GM23338 (cell line): ENCODE measurements around the gene MAGEB16. TPM values are rescaled to one million over a fixed set of nuclear protein-coding genes. Genes with fewer than 3 reads are reported as not detected.

Experiments used
- ATAC-seq: fragments of 200-7000 bp; cut with Tn5 transposase; 3 replicates; pipeline ENCODE4 v1.9.1; 2020
- DNase-seq: peaks from one replicate; pipeline ENCODE4 v3.0.0-alpha.2; 2015; ENCODE audit warnings: low spot score
- H2AFZ ChIP-seq: fragments of 200-600 bp; sonication (generic); 2 replicates; pipeline ENCODE4 v1.8.0; 2016; ENCODE audit warnings: antibody characterized with exemption, mild to moderate bottlenecking, moderate library complexity
- H3F3A ChIP-seq: fragments of 200-600 bp; sonication (generic); replicated peaks from 2 replicates; pipeline ENCODE4 v1.8.0; 2017; ENCODE audit warnings: antibody characterized with exemption, mixed run types, low read depth
- H3K27ac ChIP-seq: fragments of 200-600 bp; sonication (generic); 2 replicates; pipeline ENCODE4 v1.6.1; 2016; ENCODE audit warnings: low read depth
- H3K27me3 ChIP-seq: fragments of 200-600 bp; sonication (generic); 2 replicates; pipeline ENCODE4 v1.8.0; 2016; ENCODE audit warnings: mild to moderate bottlenecking, mixed run types, moderate library complexity; ENCODE audit not compliant: insufficient read depth
- H3K36me3 ChIP-seq: fragments of 200-600 bp; sonication (generic); 2 replicates; pipeline ENCODE4 v1.8.0; 2016; ENCODE audit warnings: mild to moderate bottlenecking; ENCODE audit not compliant: insufficient read depth
- H3K4me1 ChIP-seq: fragments of 200-600 bp; sonication (generic); 2 replicates; pipeline ENCODE4 v1.8.0; 2016; ENCODE audit warnings: mild to moderate bottlenecking, moderate library complexity; ENCODE audit not compliant: insufficient read depth
- H3K4me2 ChIP-seq: fragments of 200-600 bp; sonication (generic); 2 replicates; pipeline ENCODE4 v1.7.1; 2017; ENCODE audit warnings: mixed run types
- H3K4me3 ChIP-seq: fragments of 200-600 bp; sonication (generic); 2 replicates; pipeline ENCODE4 v1.6.1; 2016; ENCODE audit warnings: mixed run types
- H3K79me2 ChIP-seq: fragments of 200-600 bp; sonication (generic); replicated peaks from 2 replicates; pipeline ENCODE4 v1.8.0; 2017; ENCODE audit warnings: mild to moderate bottlenecking; ENCODE audit not compliant: insufficient read depth
- H3K9me2 ChIP-seq: fragments of 200-600 bp; sonication (generic); 2 replicates; pipeline ENCODE4 v1.8.0; 2017; ENCODE audit not compliant: insufficient read depth
- H4K20me1 ChIP-seq: fragments of 200-600 bp; sonication (generic); replicated peaks from 2 replicates; pipeline ENCODE4 v1.8.0; 2017; ENCODE audit warnings: mild to moderate bottlenecking; ENCODE audit not compliant: insufficient read depth
- H3K27ac Mint-ChIP-seq: 2 replicates; pipeline ENCODE4 v1.8.0; 2020; ENCODE audit warnings: inconsistent platforms, mild to moderate bottlenecking, moderate library complexity, mixed read lengths
- H3K27me3 Mint-ChIP-seq: 3 replicates; pipeline ENCODE4 v1.8.0; 2022; ENCODE audit warnings: low read depth, mild to moderate bottlenecking, moderate library complexity, mixed read lengths, inconsistent platforms; ENCODE audit not compliant: insufficient read depth, poor library complexity
- H3K36me3 Mint-ChIP-seq: 3 replicates; pipeline ENCODE4 v1.8.0; 2021; ENCODE audit warnings: low read depth, mild to moderate bottlenecking, inconsistent platforms, moderate library complexity, mixed read lengths
- H3K4me1 Mint-ChIP-seq: 3 replicates; pipeline ENCODE4 v1.8.0; 2020; ENCODE audit warnings: mild to moderate bottlenecking, inconsistent platforms, mixed read lengths
- H3K4me3 Mint-ChIP-seq: 3 replicates; pipeline ENCODE4 v1.8.0; 2021; ENCODE audit warnings: moderate library complexity, mild to moderate bottlenecking, inconsistent platforms, mixed read lengths
- H3K9me3 Mint-ChIP-seq: 3 replicates; pipeline ENCODE4 v1.8.0; 2020; ENCODE audit warnings: moderate library complexity, mild to moderate bottlenecking, inconsistent platforms, mixed read lengths
- CREB1 ChIP-seq: fragments of 250-450 bp; sonication (Bioruptor Pico); IDR thresholded peaks from 2 replicates; pipeline ENCODE4 v1.5.0; 2020; ENCODE audit warnings: low read depth, mild to moderate bottlenecking, moderate library complexity
- EZH2 ChIP-seq: fragments of 200-600 bp; sonication (generic); IDR thresholded peaks from one replicate; pipeline ENCODE4 v1.8.0; 2017; ENCODE audit warnings: antibody characterized with exemption, mild to moderate bottlenecking, low read depth; ENCODE audit not compliant: unreplicated experiment
- EZH2phosphoT487 ChIP-seq: fragments of 200-600 bp; sonication (generic); IDR thresholded peaks from one replicate; pipeline ENCODE4 v1.8.1; 2018; ENCODE audit warnings: antibody characterized with exemption; ENCODE audit not compliant: unreplicated experiment
- JUNB ChIP-seq: IDR thresholded peaks from one replicate; pipeline ENCODE4 v1.6.1; 2016; ENCODE audit warnings: antibody characterized with exemption; ENCODE audit not compliant: unreplicated experiment
- NANOG ChIP-seq: IDR thresholded peaks from 2 replicates; pipeline ENCODE4 v1.6.1; 2016; ENCODE audit warnings: antibody characterized with exemption, borderline replicate concordance
- POLR2AphosphoS5 ChIP-seq: IDR thresholded peaks from 2 replicates; pipeline ENCODE4 v1.6.1; 2016; ENCODE audit warnings: antibody characterized with exemption, low read depth
- STAT1 ChIP-seq: IDR thresholded peaks from one replicate; pipeline ENCODE4 v1.6.1; 2016; ENCODE audit warnings: antibody characterized with exemption; ENCODE audit not compliant: unreplicated experiment
- ZNF114 ChIP-seq: fragments of 250-450 bp; sonication (Bioruptor Pico); IDR thresholded peaks from 2 replicates; pipeline ENCODE4 v1.5.0; 2020; ENCODE audit warnings: mild to moderate bottlenecking, moderate library complexity
- ZNF331 ChIP-seq: fragments of 250-450 bp; sonication (Bioruptor Pico); IDR thresholded peaks from 2 replicates; pipeline ENCODE4 v1.5.0; 2020; ENCODE audit warnings: low read depth, mild to moderate bottlenecking, moderate library complexity
- polyA plus RNA-seq: library from polyadenylated mRNA; unstranded; fragments of >200 nt; fragmentation: Nextera tagmentation; extraction: Ambion mirVana; gene quantifications from 2 replicates; pipeline ENCODE4 v1.2.1, GENCODE V29; 2016
- total RNA-seq: library from RNA; depleted of rRNA; stranded (reverse); fragments of >200 nt; shearing (Covaris generic); gene quantifications from 2 replicates; pipeline ENCODE4 v1.2.3, GENCODE V29; 2014
- TF ChIP-seq, protein P1 (sequence below): fragments of 250-450 bp; sonication (Bioruptor Pico); IDR thresholded peaks from 2 replicates; pipeline ENCODE4 v1.5.0; 2020; ENCODE audit warnings: mild to moderate bottlenecking, moderate library complexity
- TF ChIP-seq, protein P2 (sequence below): IDR thresholded peaks from one replicate; pipeline ENCODE4 v1.6.1; 2018; ENCODE audit warnings: antibody characterized with exemption; ENCODE audit not compliant: unreplicated experiment
- TF ChIP-seq, protein P3 (sequence below), 2 experiments: fragments of 200-600 bp in 1 of 2; sonication (generic) in 1 of 2; conservative IDR thresholded peaks; 2 replicates each; pipeline versions ENCODE4 v1.5.1 to v1.6.1; 2016 to 2017; ENCODE audit warnings: antibody characterized with exemption in 2 of 2, low read depth in 2 of 2, mild to moderate bottlenecking in 2 of 2, moderate library complexity in 1 of 2
- TF ChIP-seq, protein P4 (sequence below): IDR thresholded peaks from 2 replicates; pipeline ENCODE4 v1.6.1; 2016; ENCODE audit warnings: antibody characterized with exemption

MAGEB16 gene
- total and polyA plus RNA-seq, 2 experiments from 2014 or later, result 0.42 TPM; not detected in 1

DNA sequence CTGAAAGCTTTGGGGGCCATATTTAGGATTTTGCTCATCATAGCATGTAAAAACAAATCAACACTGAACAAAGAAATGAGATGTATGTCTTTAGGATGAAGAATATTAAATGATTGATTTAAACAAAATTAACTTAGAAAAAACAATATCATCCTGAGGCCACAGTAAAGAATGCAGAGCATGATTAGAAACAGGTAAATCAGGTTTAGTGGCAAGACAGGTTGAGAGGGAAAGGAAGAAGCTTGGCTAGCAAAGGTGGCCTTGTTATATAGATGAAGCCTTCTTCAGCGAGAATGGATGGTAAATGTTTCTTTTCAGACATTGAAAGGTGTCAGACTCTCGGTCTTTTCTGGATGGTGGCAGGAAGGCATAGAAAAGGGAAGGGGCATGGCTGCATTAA, 11.9 kb upstream of the MAGEB16 start:
- H3K4me1 ChIP-seq, result no peaks in the 10 kb centered on the region
- Mint-ChIP-seq H3K9me3 (no peaks in the 10 kb centered on the region), H3K36me3 (no peaks in the 10 kb centered on the region), H3K4me1 (peaks cover 12% of the 10 kb centered on the region; the same call in 2 of the 3 replicates), H3K27ac (no peak overlapping the region), H3K27me3 (no peaks in the 10 kb centered on the region), H3K4me3 (no peak overlapping the region)
- no peak overlapping the region for H3K4me2 ChIP-seq
- no peak overlapping the region for H3K27ac ChIP-seq
- no peak for TF ChIP-seq JUNB
- no peak for TF ChIP-seq ZNF331 (CRISPR knock-in tag)
- TF ChIP-seq, protein P1, sequence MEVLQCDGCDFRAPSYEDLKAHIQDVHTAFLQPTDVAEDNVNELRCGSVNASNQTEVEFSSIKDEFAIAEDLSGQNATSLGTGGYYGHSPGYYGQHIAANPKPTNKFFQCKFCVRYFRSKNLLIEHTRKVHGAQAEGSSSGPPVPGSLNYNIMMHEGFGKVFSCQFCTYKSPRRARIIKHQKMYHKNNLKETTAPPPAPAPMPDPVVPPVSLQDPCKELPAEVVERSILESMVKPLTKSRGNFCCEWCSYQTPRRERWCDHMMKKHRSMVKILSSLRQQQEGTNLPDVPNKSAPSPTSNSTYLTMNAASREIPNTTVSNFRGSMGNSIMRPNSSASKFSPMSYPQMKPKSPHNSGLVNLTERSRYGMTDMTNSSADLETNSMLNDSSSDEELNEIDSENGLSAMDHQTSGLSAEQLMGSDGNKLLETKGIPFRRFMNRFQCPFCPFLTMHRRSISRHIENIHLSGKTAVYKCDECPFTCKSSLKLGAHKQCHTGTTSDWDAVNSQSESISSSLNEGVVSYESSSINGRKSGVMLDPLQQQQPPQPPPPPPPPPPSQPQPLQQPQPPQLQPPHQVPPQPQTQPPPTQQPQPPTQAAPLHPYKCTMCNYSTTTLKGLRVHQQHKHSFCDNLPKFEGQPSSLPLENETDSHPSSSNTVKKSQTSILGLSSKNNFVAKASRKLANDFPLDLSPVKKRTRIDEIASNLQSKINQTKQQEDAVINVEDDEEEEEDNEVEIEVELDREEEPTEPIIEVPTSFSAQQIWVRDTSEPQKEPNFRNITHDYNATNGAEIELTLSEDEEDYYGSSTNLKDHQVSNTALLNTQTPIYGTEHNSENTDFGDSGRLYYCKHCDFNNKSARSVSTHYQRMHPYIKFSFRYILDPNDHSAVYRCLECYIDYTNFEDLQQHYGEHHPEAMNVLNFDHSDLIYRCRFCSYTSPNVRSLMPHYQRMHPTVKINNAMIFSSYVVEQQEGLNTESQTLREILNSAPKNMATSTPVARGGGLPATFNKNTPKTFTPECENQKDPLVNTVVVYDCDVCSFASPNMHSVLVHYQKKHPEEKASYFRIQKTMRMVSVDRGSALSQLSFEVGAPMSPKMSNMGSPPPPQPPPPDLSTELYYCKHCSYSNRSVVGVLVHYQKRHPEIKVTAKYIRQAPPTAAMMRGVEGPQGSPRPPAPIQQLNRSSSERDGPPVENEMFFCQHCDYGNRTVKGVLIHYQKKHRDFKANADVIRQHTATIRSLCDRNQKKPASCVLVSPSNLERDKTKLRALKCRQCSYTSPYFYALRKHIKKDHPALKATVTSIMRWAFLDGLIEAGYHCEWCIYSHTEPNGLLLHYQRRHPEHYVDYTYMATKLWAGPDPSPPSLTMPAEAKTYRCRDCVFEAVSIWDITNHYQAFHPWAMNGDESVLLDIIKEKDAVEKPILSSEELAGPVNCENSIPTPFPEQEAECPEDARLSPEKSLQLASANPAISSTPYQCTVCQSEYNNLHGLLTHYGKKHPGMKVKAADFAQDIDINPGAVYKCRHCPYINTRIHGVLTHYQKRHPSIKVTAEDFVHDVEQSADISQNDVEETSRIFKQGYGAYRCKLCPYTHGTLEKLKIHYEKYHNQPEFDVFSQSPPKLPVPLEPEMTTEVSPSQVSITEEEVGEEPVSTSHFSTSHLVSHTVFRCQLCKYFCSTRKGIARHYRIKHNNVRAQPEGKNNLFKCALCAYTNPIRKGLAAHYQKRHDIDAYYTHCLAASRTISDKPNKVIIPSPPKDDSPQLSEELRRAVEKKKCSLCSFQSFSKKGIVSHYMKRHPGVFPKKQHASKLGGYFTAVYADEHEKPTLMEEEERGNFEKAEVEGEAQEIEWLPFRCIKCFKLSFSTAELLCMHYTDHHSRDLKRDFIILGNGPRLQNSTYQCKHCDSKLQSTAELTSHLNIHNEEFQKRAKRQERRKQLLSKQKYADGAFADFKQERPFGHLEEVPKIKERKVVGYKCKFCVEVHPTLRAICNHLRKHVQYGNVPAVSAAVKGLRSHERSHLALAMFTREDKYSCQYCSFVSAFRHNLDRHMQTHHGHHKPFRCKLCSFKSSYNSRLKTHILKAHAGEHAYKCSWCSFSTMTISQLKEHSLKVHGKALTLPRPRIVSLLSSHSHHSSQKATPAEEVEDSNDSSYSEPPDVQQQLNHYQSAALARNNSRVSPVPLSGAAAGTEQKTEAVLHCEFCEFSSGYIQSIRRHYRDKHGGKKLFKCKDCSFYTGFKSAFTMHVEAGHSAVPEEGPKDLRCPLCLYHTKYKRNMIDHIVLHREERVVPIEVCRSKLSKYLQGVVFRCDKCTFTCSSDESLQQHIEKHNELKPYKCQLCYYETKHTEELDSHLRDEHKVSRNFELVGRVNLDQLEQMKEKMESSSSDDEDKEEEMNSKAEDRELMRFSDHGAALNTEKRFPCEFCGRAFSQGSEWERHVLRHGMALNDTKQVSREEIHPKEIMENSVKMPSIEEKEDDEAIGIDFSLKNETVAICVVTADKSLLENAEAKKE (CRISPR knock-in tag), result no peak
- TF ChIP-seq ZNF114 (CRISPR knock-in tag), result no peak
- TF ChIP-seq CREB1 (CRISPR knock-in tag), result no peak
- TF ChIP-seq, protein P2, sequence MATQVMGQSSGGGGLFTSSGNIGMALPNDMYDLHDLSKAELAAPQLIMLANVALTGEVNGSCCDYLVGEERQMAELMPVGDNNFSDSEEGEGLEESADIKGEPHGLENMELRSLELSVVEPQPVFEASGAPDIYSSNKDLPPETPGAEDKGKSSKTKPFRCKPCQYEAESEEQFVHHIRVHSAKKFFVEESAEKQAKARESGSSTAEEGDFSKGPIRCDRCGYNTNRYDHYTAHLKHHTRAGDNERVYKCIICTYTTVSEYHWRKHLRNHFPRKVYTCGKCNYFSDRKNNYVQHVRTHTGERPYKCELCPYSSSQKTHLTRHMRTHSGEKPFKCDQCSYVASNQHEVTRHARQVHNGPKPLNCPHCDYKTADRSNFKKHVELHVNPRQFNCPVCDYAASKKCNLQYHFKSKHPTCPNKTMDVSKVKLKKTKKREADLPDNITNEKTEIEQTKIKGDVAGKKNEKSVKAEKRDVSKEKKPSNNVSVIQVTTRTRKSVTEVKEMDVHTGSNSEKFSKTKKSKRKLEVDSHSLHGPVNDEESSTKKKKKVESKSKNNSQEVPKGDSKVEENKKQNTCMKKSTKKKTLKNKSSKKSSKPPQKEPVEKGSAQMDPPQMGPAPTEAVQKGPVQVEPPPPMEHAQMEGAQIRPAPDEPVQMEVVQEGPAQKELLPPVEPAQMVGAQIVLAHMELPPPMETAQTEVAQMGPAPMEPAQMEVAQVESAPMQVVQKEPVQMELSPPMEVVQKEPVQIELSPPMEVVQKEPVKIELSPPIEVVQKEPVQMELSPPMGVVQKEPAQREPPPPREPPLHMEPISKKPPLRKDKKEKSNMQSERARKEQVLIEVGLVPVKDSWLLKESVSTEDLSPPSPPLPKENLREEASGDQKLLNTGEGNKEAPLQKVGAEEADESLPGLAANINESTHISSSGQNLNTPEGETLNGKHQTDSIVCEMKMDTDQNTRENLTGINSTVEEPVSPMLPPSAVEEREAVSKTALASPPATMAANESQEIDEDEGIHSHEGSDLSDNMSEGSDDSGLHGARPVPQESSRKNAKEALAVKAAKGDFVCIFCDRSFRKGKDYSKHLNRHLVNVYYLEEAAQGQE, result no peak
- TF ChIP-seq, protein P3, sequence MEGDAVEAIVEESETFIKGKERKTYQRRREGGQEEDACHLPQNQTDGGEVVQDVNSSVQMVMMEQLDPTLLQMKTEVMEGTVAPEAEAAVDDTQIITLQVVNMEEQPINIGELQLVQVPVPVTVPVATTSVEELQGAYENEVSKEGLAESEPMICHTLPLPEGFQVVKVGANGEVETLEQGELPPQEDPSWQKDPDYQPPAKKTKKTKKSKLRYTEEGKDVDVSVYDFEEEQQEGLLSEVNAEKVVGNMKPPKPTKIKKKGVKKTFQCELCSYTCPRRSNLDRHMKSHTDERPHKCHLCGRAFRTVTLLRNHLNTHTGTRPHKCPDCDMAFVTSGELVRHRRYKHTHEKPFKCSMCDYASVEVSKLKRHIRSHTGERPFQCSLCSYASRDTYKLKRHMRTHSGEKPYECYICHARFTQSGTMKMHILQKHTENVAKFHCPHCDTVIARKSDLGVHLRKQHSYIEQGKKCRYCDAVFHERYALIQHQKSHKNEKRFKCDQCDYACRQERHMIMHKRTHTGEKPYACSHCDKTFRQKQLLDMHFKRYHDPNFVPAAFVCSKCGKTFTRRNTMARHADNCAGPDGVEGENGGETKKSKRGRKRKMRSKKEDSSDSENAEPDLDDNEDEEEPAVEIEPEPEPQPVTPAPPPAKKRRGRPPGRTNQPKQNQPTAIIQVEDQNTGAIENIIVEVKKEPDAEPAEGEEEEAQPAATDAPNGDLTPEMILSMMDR (conservative IDR thresholded peaks at IDR 0.05; ENCODE audit: low read depth in 2 of 2), result no peak
- TF ChIP-seq POLR2AphosphoS5, result no peak
- no peak for TF ChIP-seq STAT1
- TF ChIP-seq EZH2phosphoT487, result no peak
- TF ChIP-seq EZH2, result no peak
- TF ChIP-seq, protein P4, sequence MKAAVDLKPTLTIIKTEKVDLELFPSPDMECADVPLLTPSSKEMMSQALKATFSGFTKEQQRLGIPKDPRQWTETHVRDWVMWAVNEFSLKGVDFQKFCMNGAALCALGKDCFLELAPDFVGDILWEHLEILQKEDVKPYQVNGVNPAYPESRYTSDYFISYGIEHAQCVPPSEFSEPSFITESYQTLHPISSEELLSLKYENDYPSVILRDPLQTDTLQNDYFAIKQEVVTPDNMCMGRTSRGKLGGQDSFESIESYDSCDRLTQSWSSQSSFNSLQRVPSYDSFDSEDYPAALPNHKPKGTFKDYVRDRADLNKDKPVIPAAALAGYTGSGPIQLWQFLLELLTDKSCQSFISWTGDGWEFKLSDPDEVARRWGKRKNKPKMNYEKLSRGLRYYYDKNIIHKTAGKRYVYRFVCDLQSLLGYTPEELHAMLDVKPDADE, result no peak
- TF ChIP-seq NANOG, result no peak
- no peaks in the 10 kb centered on the region for H3K36me3 ChIP-seq
- H3F3A ChIP-seq, result no peaks in the 10 kb centered on the region
- no peak overlapping the region for H2AFZ ChIP-seq
- no peaks in the 10 kb centered on the region for H3K79me2 ChIP-seq
- DNase-seq (no peak), ATAC-seq (no peak)
- H3K27me3 ChIP-seq, result no peaks in the 10 kb centered on the region
- H3K4me3 ChIP-seq, result no peak overlapping the region
- no peaks in the 10 kb centered on the region for H4K20me1 ChIP-seq
- H3K9me2 ChIP-seq, result no peaks in the 10 kb centered on the region
